ENCODE data around the gene MT1M. TPM values are rescaled to one million over a fixed set of nuclear protein-coding genes. Genes with fewer than 3 reads are reported as not detected.
"Not testable (repeated sequence)": the region's sequence is repeated elsewhere in the genome, so short reads cannot be mapped to it uniquely, and the experiment has no call there.

The MT1M gene
- total RNA-seq, 1 experiment from 2014 or later, result 0.49 TPM

GRCh38 chr16:56620339-56620897 lies 12.0 kb upstream of the MT1M start:
- Histone ChIP-seq H3K27me3 (replicated peaks; ENCODE audit: insufficient read depth, low read depth, low read length, poor library complexity) (no peaks in the 10 kb centered on the region), H3K36me3 (ENCODE audit: insufficient read depth, low read length, poor library complexity, severe bottlenecking) (no peaks in the 10 kb centered on the region), H3K4me1 (ENCODE audit: insufficient read depth, low read length, poor library complexity, severe bottlenecking) (no peaks in the 10 kb centered on the region), H3K4me3 (ENCODE audit: low read depth, low read length, poor library complexity, severe bottlenecking) (no peak overlapping the region), H3K27ac (ENCODE audit: low read depth, low read length, poor library complexity, severe bottlenecking) (no peak overlapping the region), H3K9me3 (ENCODE audit: low read depth, low read length, poor library complexity, severe bottlenecking) (no peaks in the 10 kb centered on the region)
- no TSS peak for BruUV-seq (replicated peaks)
- no peak for DNase-seq (ENCODE audit: low spot score)
- intact Hi-C loops (cut with micrococcal nuclease; ENCODE audit: unreplicated experiment), result no loop called here
- CTCF ChIA-PET, result no interaction called here
- TF ChIP-seq CTCF (conservative IDR thresholded peaks at IDR 0.05; ENCODE audit: low read depth, low read length) (no peak), EZH2 (IDR thresholded peaks at IDR 0.05; ENCODE audit: borderline replicate concordance, low read depth, low read length, poor library complexity, severe bottlenecking) (no peak)
- POLR2A ChIA-PET (ENCODE audit: low non-redundant PET), result no interaction called here

GRCh38 chr16:56621665-56622445 lies 10.6 kb upstream of the MT1M start:
- CTCF ChIA-PET, result not testable (repeated sequence)

DNA sequence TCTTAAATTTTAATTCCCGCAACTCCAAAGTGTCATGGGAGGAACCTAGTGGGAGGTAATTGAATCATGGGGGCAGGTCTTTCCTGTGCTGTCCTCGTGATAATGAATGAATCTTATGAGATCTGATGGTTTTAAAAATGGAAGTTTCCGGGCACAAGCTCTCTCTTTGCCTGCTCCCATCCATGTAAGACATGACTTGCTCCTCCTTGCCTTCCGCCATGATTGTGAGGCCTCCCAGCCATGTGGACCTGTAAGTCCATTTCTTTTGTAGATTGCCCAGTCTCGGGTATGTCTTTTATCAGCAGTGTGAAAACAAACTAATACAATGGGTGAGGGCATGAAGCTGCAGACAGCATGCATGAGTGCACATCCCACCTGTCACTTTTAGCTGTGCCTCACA lies 9.3 kb upstream of the MT1M start:
- DNase-seq (ENCODE audit: low spot score); H3K4me3 ChIP-seq (ENCODE audit: low read depth, low read length, poor library complexity, severe bottlenecking); BruUV-seq (replicated peaks); H3K27me3 ChIP-seq (replicated peaks; ENCODE audit: insufficient read depth, low read depth, low read length, poor library complexity); H3K36me3 ChIP-seq (ENCODE audit: insufficient read depth, low read length, poor library complexity, severe bottlenecking); POLR2A ChIA-PET (ENCODE audit: low non-redundant PET); intact Hi-C loops (cut with micrococcal nuclease; ENCODE audit: unreplicated experiment); H3K27ac ChIP-seq (ENCODE audit: low read depth, low read length, poor library complexity, severe bottlenecking); H3K4me1 ChIP-seq (ENCODE audit: insufficient read depth, low read length, poor library complexity, severe bottlenecking); CTCF ChIA-PET; H3K9me3 ChIP-seq (ENCODE audit: low read depth, low read length, poor library complexity, severe bottlenecking): not testable (repeated sequence)

More at GRCh38 chr16:56621665-56622445, 10.6 kb upstream of the MT1M start:
- POLR2A ChIA-PET (ENCODE audit: low non-redundant PET); H3K4me1 ChIP-seq (ENCODE audit: insufficient read depth, low read length, poor library complexity, severe bottlenecking); H3K27me3 ChIP-seq (replicated peaks; ENCODE audit: insufficient read depth, low read depth, low read length, poor library complexity); BruUV-seq (replicated peaks); H3K27ac ChIP-seq (ENCODE audit: low read depth, low read length, poor library complexity, severe bottlenecking); H3K9me3 ChIP-seq (ENCODE audit: low read depth, low read length, poor library complexity, severe bottlenecking); H3K36me3 ChIP-seq (ENCODE audit: insufficient read depth, low read length, poor library complexity, severe bottlenecking); intact Hi-C loops (cut with micrococcal nuclease; ENCODE audit: unreplicated experiment); H3K4me3 ChIP-seq (ENCODE audit: low read depth, low read length, poor library complexity, severe bottlenecking); DNase-seq (ENCODE audit: low spot score): not testable (repeated sequence)

DNA sequence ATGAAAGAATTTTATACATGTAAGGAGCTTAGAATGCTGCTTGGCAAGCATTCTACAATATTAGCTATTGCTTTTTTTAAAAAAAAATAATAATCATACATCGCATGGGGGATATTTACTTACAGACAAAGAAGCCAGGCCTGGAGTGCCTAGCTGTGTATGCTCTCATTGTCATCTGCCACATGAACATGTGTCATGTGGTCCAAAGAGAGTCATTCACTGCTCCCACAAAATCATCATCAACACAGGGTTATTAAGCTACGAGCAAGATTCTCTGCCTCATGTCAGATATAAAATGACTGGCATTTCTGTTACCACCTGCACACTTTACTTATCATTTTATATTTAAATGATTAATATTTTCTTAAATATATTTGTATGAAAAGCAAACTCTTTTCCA lies 8.8 kb upstream of the MT1M start:
- Histone ChIP-seq H3K9me3 (ENCODE audit: low read depth, low read length, poor library complexity, severe bottlenecking) (no peaks in the 10 kb centered on the region), H3K27me3 (replicated peaks; ENCODE audit: insufficient read depth, low read depth, low read length, poor library complexity) (no peaks in the 10 kb centered on the region), H3K27ac (ENCODE audit: low read depth, low read length, poor library complexity, severe bottlenecking) (no peak overlapping the region), H3K4me3 (ENCODE audit: low read depth, low read length, poor library complexity, severe bottlenecking) (no peak overlapping the region), H3K4me1 (ENCODE audit: insufficient read depth, low read length, poor library complexity, severe bottlenecking) (peaks cover 6% of the 10 kb centered on the region), H3K36me3 (ENCODE audit: insufficient read depth, low read length, poor library complexity, severe bottlenecking) (no peaks in the 10 kb centered on the region)
- intact Hi-C loops (cut with micrococcal nuclease; ENCODE audit: unreplicated experiment), result no loop called here
- no TSS peak for BruUV-seq (replicated peaks)
- TF ChIP-seq EZH2 (IDR thresholded peaks at IDR 0.05; ENCODE audit: borderline replicate concordance, low read depth, low read length, poor library complexity, severe bottlenecking) (no peak), CTCF (conservative IDR thresholded peaks at IDR 0.05; ENCODE audit: low read depth, low read length) (no peak)
- POLR2A ChIA-PET (ENCODE audit: low non-redundant PET), result no interaction called here
- CTCF ChIA-PET, result no interaction called here
- DNase-seq (ENCODE audit: low spot score), result no peak
